Stimulated activated CD4-positive, alpha-beta T cell treated with anti-CD3 and anti-CD28 coated beads, Interleukin-12 subunit alpha, Interleukin-12 subunit beta, amount 100 ng/mL, for 24 hours (primary cell): ENCODE results near the gene MARK2.

Experiments
- DNase-seq, 2 experiments: peaks; one replicate each; pipeline ENCODE4 v3.0.0-alpha.2; 2020; ENCODE audit warnings: low read depth in 2 of 2

MARK2 gene

DNA sequence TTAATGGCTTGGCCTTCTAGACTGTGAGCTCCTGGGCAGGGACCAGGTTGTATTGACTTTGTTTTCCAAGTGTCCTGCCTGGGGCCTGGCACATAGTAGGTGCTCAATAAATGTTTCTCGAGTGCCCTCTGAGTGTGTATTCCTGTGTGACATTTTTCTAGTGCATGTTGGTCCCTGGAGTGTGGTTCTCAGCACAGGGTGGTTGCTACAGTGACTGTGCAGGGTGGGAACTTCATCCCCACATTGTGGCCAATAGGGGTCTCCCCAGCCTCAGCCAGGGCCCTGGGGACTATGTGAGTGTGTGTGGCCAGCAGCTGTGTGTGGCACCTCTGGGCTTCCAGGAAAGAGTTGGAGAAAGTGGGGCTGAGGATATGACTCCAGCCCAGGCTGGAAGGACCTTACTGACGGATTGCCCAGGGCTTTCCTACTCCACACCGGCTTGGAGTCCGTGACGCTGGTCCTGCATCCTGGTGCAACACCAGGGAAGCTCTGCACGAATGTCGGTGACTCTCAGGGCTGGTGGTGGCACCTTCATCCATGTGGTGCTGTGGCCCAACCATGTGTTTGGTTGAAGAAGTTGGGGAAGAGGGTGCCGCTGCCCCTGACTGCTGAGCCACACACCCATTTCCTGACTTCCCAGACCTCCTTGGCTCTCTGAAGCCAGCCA lies 9.0 kb upstream of the MARK2 start:
- DNase-seq = no peak

GRCh38 chr11:63831326-63831725 lies 7.6 kb upstream of the MARK2 start:
- DNase-seq = no peak

DNA sequence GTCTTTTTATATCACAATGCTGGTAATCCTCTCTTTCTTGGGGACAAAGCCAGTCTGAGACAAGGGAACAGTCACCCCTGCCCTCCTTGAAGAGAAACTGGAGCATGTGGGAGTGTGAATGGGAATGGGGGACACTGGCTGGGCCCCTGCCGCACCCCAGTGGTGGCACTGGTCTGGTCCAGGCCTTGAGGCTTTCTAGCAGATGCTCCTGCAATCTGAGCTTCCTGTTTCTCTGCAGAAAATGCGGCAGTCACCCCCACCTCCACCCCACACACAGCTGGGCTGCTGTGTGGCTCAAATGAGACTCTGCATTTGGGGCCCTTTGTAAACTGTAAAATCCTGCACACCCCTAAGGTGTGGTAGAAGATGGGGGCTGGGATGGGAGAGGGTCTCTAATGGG lies 6.6 kb upstream of the MARK2 start:
- DNase-seq = no peak

GRCh38 chr11:63833048-63833447 lies 5.9 kb upstream of the MARK2 start:
- DNase-seq = no peak

DNA sequence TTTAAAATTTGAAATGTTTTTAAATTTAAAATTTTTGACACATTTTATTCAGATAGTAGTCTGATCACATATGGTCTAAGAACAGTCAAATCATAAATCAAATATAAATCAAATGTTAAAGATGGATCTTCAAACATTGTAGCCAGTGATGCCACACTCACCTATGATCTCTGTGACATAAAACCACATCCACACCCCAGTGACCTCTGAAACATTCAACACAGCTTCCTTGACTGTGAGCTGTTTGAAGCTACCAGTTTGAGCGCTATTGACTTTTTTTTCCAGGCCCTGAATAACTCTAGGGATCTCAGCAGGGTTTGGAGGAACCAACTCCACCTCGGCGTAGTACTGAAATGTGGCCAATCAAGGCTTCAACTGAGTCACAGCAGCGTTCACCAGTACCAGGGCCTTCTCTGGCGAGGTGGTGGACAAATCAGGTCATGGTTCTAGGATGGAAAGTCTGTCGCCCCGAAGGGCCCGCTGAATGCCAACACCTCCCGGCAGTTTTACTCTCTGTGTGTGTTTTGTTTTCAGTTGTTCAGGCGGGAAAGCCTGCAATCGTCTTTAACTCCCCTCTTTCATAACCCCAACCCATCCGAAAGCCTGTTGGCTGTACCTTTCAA lies 4.3 kb upstream of the MARK2 start:
- DNase-seq = no peak

DNA sequence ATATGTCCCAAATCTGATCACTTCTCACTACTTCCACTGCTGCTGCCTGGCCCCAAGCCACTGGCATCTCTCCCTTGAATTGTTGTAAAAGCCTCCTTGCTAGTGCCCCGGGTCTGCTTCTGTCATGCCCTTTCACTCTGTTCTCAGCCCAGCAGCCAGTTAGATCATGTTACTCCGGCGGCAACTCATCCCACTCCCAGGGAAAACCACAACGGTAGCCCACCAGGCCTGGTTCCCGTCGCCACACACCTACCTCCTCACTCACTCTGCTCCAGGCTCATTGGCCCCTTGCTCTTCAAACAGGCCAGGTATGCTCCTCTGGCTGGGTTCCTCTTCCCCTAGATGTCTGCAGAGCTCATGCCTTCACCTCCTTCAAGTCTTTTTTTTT lies 3.8 kb upstream of the MARK2 start:
- DNase-seq = no peak

DNA sequence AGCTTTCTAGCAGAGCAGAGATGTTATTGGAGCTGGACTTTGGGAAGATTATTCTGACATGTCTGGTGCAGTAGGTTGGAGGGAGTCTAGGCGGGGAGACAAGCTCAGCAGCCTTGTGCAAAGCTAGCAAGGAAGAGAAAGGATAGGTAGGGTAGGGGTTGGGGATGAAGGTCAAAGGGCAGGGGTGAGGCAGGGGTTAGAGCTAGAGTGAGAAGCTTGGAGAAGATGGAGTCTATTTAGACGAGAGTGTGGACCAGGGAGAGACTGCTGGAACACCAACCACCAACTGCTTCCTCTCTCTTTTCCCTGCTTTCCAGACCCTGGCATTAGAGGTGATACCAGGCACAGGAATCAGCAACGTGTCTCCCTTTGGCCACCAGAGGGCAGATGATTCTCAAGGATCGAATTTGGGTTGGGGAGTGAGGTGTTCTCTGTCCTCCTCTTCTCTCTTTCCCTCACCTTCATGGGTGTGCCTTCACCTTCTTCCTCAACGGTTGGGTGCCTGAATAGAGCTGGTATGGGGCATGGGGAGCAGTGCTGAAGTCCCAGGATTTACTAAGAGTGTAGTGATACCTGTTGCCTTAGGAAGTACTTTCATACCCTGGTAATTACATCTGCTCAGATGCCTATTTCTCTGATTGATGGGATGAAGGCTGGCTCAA lies 1.8 kb upstream of the MARK2 start:
- peak; percentile 52 to 65 for DNase-seq

- no peak for DNase-seq
Measured at GRCh38 chr11:63837739-63838138, 1.2 kb upstream of the MARK2 start.

GRCh38 chr11:63838150-63838677 lies 696 bp upstream of the MARK2 start:
- no peak for DNase-seq

GRCh38 chr11:63839508-63840355 lies 822 bp downstream of the MARK2 start:
- peak in 1 of 2 experiments; percentile 25 for DNase-seq

- no peak for DNase-seq
Measured at GRCh38 chr11:63840356-63841060, 1.6 kb downstream of the MARK2 start.

DNA sequence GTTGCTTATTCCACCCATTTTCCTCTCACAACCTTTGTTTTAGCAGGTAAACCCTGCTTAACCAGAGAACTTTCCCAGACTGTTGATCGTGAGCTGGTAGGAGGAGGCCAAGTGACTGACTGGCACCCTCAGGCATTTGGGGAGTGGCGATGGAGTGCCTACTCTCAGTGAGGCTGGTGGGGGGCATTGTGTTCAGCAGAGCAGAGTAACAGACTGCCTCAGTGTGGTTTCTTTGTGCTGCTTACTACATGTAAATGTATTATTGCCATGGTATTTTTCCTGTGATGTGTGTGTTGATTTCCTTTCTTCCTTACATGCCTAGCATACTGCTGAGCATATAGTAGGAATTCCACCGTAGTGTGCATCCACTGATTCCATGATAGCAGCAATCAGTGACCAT lies 2.6 kb downstream of the MARK2 start:
- DNase-seq = no peak

DNA sequence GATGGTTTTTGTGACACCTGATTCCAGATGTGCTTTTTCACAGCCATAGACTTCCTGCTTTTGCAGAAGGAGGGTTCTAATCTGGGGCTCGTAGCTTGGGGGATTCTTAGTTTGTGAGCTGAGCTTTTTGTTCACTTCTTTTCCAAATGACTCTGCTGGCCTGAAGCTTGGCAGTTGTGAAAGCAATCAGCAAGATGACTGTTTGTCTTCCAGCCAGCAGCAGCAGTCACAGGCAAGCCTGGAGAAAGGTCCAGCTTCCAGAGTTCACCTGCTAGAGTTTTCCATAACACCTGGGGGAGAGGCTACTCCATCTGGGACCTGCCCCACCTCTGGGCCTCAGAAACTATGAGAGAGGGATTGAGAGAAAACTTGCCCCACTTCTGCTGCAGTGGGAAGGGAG lies 4.1 kb downstream of the MARK2 start:
- no peak for DNase-seq

DNA sequence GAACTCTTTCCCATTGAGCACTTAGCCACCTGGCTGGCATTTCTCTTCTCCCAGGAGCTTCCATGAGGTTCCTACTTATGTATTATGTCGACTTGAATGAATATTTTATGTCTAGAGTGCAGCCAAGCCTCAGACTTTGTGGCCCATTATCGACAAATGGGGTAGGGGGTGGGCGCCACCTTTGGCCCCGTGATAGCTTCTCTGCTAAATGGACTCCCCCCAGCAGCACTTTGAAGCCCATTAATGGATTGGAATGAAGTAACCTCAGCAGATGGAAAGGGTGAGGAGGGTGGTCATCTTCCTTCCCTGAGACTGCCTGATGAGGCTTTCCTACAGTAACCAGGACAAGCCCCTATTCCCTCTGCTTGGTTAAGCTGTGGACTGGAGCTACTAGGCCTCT lies 5.9 kb downstream of the MARK2 start:
- DNase-seq = no peak

DNA sequence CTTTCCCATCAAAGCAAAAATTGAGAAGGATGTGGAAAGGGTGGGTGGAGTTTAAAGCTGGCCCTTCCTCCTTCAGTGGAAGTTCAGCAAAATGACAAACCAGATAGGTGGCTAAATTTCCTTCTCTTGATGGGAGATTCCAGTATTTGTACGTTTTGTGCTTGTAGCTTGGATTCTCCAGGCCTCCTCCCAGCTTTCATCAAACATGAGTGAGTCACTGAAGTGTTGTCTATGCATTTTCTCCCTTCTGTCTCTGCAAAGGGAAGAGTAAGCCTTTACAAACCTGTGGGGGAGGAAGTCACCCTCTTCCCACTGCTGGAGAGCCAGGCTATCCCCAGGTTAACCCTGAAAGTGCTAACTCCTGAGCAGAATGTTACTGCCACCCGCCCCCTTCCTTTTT lies 6.4 kb downstream of the MARK2 start:
- DNase-seq = no peak

DNA sequence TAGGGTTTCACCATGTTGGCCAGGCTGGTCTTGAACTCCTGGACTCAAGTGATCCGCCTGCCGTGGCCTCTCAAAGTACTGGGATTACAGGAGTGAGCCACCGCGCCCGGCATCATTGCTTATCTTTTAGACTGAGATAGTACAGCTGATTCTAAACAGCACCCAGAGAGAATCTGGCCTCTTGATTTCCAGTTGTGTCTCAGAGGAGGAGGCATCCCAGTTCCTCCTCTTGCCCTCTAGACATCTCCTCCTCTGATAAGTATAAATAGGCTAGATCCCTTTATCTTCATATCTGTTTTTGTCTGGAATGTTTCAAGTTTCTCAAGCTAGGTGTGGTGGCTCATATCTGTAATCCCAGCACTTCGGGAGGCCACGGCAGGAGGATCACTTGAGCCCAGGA lies 7.0 kb downstream of the MARK2 start:
- no peak for DNase-seq

- DNase-seq = no peak
Measured at GRCh38 chr11:63846897-63847296, 8.0 kb downstream of the MARK2 start.

- no peak for DNase-seq
Measured at GRCh38 chr11:63847363-63847762, 8.5 kb downstream of the MARK2 start.

DNA sequence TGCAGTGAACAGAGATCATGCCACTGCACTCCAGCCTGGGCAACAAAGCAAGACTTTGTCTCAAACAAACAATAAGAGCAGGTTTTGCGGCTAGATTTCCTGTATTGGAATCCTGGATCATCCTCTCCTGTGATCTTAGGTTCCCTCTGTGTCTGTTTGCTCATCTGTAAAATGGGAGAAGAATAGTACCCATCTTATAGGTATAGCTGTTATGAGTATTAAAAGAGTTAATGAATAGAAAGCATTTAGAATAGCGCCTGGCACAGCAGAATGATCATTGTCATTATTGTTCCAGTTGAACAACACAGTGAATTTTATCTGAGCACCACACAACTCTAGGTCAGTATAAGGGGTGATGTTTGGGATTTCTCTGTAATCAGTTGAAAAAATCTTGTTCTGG lies 10.8 kb downstream of the MARK2 start:
- no peak for DNase-seq

- DNase-seq = no peak
Measured at GRCh38 chr11:63850920-63851319, 12.0 kb downstream of the MARK2 start.

- no peak for DNase-seq
Measured at GRCh38 chr11:63851364-63851763, 12.5 kb downstream of the MARK2 start.

- no peak for DNase-seq
Measured at GRCh38 chr11:63853476-63853875, 14.6 kb downstream of the MARK2 start.
